Peyer's patch (tissue), 4 donors: ENCODE data around the gene MIOS. TPM values are rescaled to one million over a fixed set of nuclear protein-coding genes. Genes with fewer than 3 reads are reported as not detected.

ENCODE experiments used
- DNase-seq, 3 donors: peaks; one replicate each; pipeline ENCODE4 v3.0.0-alpha.2; 2017 to 2019
- H3K27ac ChIP-seq, 4 donors: fragments of 200-600 bp; sonication (generic); one replicate each; pipeline ENCODE4 v1.5.1; 2016 to 2019
- H3K27me3 ChIP-seq, 2 donors: fragments of 200-600 bp; sonication (generic); one replicate each; pipeline ENCODE4 v1.5.1; 2019
- H3K36me3 ChIP-seq, 3 donors: fragments of 200-600 bp; sonication (generic); one replicate each; pipeline ENCODE4 v1.5.1; 2016 to 2019
- H3K4me1 ChIP-seq, 4 donors: fragments of 200-600 bp; sonication (generic); one replicate each; pipeline ENCODE4 v1.5.1; 2016 to 2019
- H3K4me3 ChIP-seq, 4 donors: fragments of 200-600 bp; sonication (generic); 1 replicate in 3 of 4; 2 replicates in 1 of 4; pipeline ENCODE4 v1.5.1; 2016 to 2019; ENCODE audit warnings: mild to moderate bottlenecking in 1 of 4
- H3K9me3 ChIP-seq, 4 donors: fragments of 200-600 bp; sonication (generic); one replicate each; pipeline ENCODE4 v1.5.1; 2016 to 2019; ENCODE audit warnings: mild to moderate bottlenecking in 1 of 4
- CTCF ChIP-seq, 6 experiments: fragments of 450-650 bp in 4 of 6; fragments of 200-600 bp in 2 of 6; sonication (generic) in 1 of 6; IDR thresholded peaks; one replicate each; pipeline ENCODE4 v1.5.1; 2017 to 2019; ENCODE audit warnings: antibody characterized with exemption in 6 of 6, mild to moderate bottlenecking in 3 of 6, moderate library complexity in 1 of 6
- POLR2A ChIP-seq, 2 donors: fragments of 450-650 bp; IDR thresholded peaks; one replicate each; pipeline ENCODE4 v1.5.1; 2017; ENCODE audit warnings: antibody characterized with exemption in 2 of 2, mild to moderate bottlenecking in 2 of 2, moderate library complexity in 2 of 2
- total RNA-seq, 4 donors: library from RNA; depleted of rRNA; stranded (reverse); fragments of >200 nt; gene quantifications; one replicate each; pipeline ENCODE4 v1.1.0, GENCODE V29; 2016

MIOS gene
- total RNA-seq, 4 donors from 2014 or later: 17.1 to 42.9 (median 26.8) TPM

- H3K27ac ChIP-seq: no peak overlapping the region
- H3K4me3 ChIP-seq: no peak overlapping the region
- no peaks in the 10 kb centered on the region for H3K27me3 ChIP-seq
- no peaks in the 10 kb centered on the region for H3K36me3 ChIP-seq
- no peak for DNase-seq
- no peaks in the 10 kb centered on the region for H3K9me3 ChIP-seq
- no peaks in the 10 kb centered on the region for H3K4me1 ChIP-seq
- no peak for TF ChIP-seq CTCF (IDR thresholded peaks at IDR 0.05)
- no peak for TF ChIP-seq POLR2A (IDR thresholded peaks at IDR 0.05)
Measured at GRCh38 chr7:7577888-7578287, 11.2 kb downstream of the MIOS start.

- H3K4me3 ChIP-seq: no peak overlapping the region
- H3K36me3 ChIP-seq: no peaks in the 10 kb centered on the region
- H3K27ac ChIP-seq: no peak overlapping the region
- H3K4me1 ChIP-seq: no peaks in the 10 kb centered on the region
- no peak for TF ChIP-seq CTCF (IDR thresholded peaks at IDR 0.05)
- TF ChIP-seq POLR2A (IDR thresholded peaks at IDR 0.05): no peak
- no peaks in the 10 kb centered on the region for H3K27me3 ChIP-seq
- DNase-seq: no peak
- no peaks in the 10 kb centered on the region for H3K9me3 ChIP-seq
Measured at GRCh38 chr7:7579638-7580037, 13.0 kb downstream of the MIOS start.

GRCh38 chr7:7581531-7582179 lies 15.0 kb downstream of the MIOS start:
- no peak overlapping the region for H3K4me3 ChIP-seq
- H3K27me3 ChIP-seq: no peaks in the 10 kb centered on the region
- no peak overlapping the region for H3K27ac ChIP-seq
- no peak for TF ChIP-seq POLR2A (IDR thresholded peaks at IDR 0.05)
- no peak for TF ChIP-seq CTCF (IDR thresholded peaks at IDR 0.05)
- DNase-seq: no peak
- H3K9me3 ChIP-seq: no peaks in the 10 kb centered on the region
- H3K4me1 ChIP-seq: no peaks in the 10 kb centered on the region
- H3K36me3 ChIP-seq: no peaks in the 10 kb centered on the region

GRCh38 chr7:7582596-7582995 lies 15.9 kb downstream of the MIOS start:
- Histone ChIP-seq H3K4me1 (no peaks in the 10 kb centered on the region), H3K36me3 (no peaks in the 10 kb centered on the region), H3K4me3 (no peak overlapping the region), H3K27me3 (no peaks in the 10 kb centered on the region), H3K9me3 (no peaks in the 10 kb centered on the region), H3K27ac (no peak overlapping the region)
- no peak for DNase-seq
- TF ChIP-seq CTCF (IDR thresholded peaks at IDR 0.05) (no peak), POLR2A (IDR thresholded peaks at IDR 0.05) (no peak)

- no peak overlapping the region for H3K4me3 ChIP-seq
- no peaks in the 10 kb centered on the region for H3K36me3 ChIP-seq
- H3K27ac ChIP-seq: no peak overlapping the region
- TF ChIP-seq POLR2A (IDR thresholded peaks at IDR 0.05): no peak
- TF ChIP-seq CTCF (IDR thresholded peaks at IDR 0.05): no peak
- no peak for DNase-seq
- no peaks in the 10 kb centered on the region for H3K27me3 ChIP-seq
- no peaks in the 10 kb centered on the region for H3K4me1 ChIP-seq
- H3K9me3 ChIP-seq: no peaks in the 10 kb centered on the region
Measured at GRCh38 chr7:7583731-7584130, 17.0 kb downstream of the MIOS start.

- H3K27me3 ChIP-seq: no peaks in the 10 kb centered on the region
- DNase-seq: no peak
- H3K4me3 ChIP-seq: no peak overlapping the region
- H3K36me3 ChIP-seq: peaks cover 0 to 4% (median 0%) of the 10 kb centered on the region in 3 donors
- H3K4me1 ChIP-seq: no peaks in the 10 kb centered on the region
- no peaks in the 10 kb centered on the region for H3K9me3 ChIP-seq
- TF ChIP-seq POLR2A (IDR thresholded peaks at IDR 0.05) (no peak), CTCF (IDR thresholded peaks at IDR 0.05) (no peak)
- H3K27ac ChIP-seq: no peak overlapping the region
Measured at GRCh38 chr7:7584653-7585052, 18.0 kb downstream of the MIOS start.
